K562 (cell line): ENCODE measurements around the gene FADS1. TPM values are rescaled to one million over a fixed set of nuclear protein-coding genes. Genes with fewer than 3 reads are reported as not detected.

ENCODE experiments used
- ATF7 ChIP-seq: fragments of 450-650 bp; IDR thresholded peaks from 2 replicates; pipeline ENCODE4 v1.7.1; 2014; ENCODE audit warnings: mild to moderate bottlenecking, moderate library complexity
- HDGF ChIP-seq: fragments of 450-650 bp; IDR thresholded peaks from 2 replicates; pipeline ENCODE4 v1.6.1; 2016
- HLTF ChIP-seq: fragments of 450-650 bp; IDR thresholded peaks from 2 replicates; pipeline ENCODE4 v1.6.1; 2016
- KAT2B ChIP-seq: IDR thresholded peaks from one replicate; pipeline ENCODE4 v1.6.1; 2012; ENCODE audit warnings: low read depth, mild to moderate bottlenecking, control low read depth, inconsistent platforms, low read length, moderate library complexity
- KAT7 ChIP-seq: sonication (generic); formaldehyde crosslinking; IDR thresholded peaks from 2 replicates; pipeline ENCODE4 v1.8.0; 2022; ENCODE audit warnings: missing genetic modification reagents, mild to moderate bottlenecking, borderline replicate concordance
- L3MBTL2 ChIP-seq: fragments of 450-650 bp; IDR thresholded peaks from 2 replicates; pipeline ENCODE4 v1.6.1; 2016; ENCODE audit warnings: mild to moderate bottlenecking, moderate library complexity
- NR1H2 ChIP-seq: sonication (generic); formaldehyde crosslinking; IDR thresholded peaks from 2 replicates; pipeline ENCODE4 v1.4.0; 2020; ENCODE audit warnings: mild to moderate bottlenecking, missing genetic modification reagents
- PPARD ChIP-seq: fragments of 250-450 bp; sonication (Bioruptor Pico); IDR thresholded peaks from 2 replicates; pipeline ENCODE4 v1.8.0; 2022; ENCODE audit warnings: inconsistent platforms, mild to moderate bottlenecking, moderate library complexity
- RBM22 ChIP-seq: fragments of 200-400 bp; formaldehyde crosslinking; IDR thresholded peaks from 2 replicates; pipeline ENCODE4 v1.6.1; 2018; ENCODE audit warnings: low read length, low read depth; ENCODE audit not compliant: poor library complexity, severe bottlenecking
- SMARCA4 ChIP-seq: fragments of 450-650 bp; IDR thresholded peaks from 2 replicates; pipeline ENCODE4 v1.6.1; 2016
- SPI1 ChIP-seq: IDR thresholded peaks from 2 replicates; pipeline ENCODE4 v1.6.1; 2011; ENCODE audit warnings: low read depth, low read length, control low read depth, borderline replicate concordance
- SREBF2 ChIP-seq: sonication (generic); formaldehyde crosslinking; IDR thresholded peaks from 2 replicates; pipeline ENCODE4 v1.4.0; 2020; ENCODE audit warnings: mild to moderate bottlenecking, missing genetic modification reagents
- ZFP1 ChIP-seq: fragments of 450-650 bp; formaldehyde crosslinking; IDR thresholded peaks from 2 replicates; pipeline ENCODE4 v1.4.0; 2020; ENCODE audit warnings: mild to moderate bottlenecking, mixed read lengths
- ZNF253 ChIP-seq: fragments of 250-450 bp; sonication (Bioruptor Pico); conservative IDR thresholded peaks from 2 replicates; pipeline ENCODE4 v1.6.1; 2021; ENCODE audit warnings: mild to moderate bottlenecking
- ZNF324 ChIP-seq: fragments of 250-450 bp; sonication (Bioruptor Pico); IDR thresholded peaks from 2 replicates; pipeline ENCODE4 v1.4.0; 2020; ENCODE audit warnings: mild to moderate bottlenecking
- ZNF347 ChIP-seq: fragments of 450-650 bp; formaldehyde crosslinking; IDR thresholded peaks from 2 replicates; pipeline ENCODE4 v1.4.0; 2020; ENCODE audit warnings: low read depth, mild to moderate bottlenecking, moderate library complexity
- polyA plus RNA-seq, 8 experiments: library from polyadenylated mRNA; depleted of rRNA in 4 of 8; stranded (reverse) in 5 of 8; unstranded in 3 of 8; fragments of >200 nt; fragmentation: Nextera tagmentation in 2 of 8; fragmentation: Illumina TruSeq in 1 of 8; extraction: Ambion mirVana in 2 of 8; extraction: Trizol in 1 of 8; gene quantifications; 2 replicates each; pipeline versions ENCODE4 v1.2.1 to v1.2.3, GENCODE V29; 2011 to 2014; ENCODE audit warnings: inconsistent platforms in 1 of 8, missing spikeins in 1 of 8
- total RNA-seq, 7 experiments: library from RNA; depleted of rRNA in 6 of 7; stranded (reverse); fragments of >200 nt in 6 of 7; fragmentation: Illumina TruSeq in 2 of 7; extraction: Trizol in 2 of 7; gene quantifications; 2 replicates each; pipeline versions ENCODE4 v1.2.1 to v1.2.3, GENCODE V29; 2011 to 2021; ENCODE audit warnings: low replicate concordance in 1 of 7
- TF ChIP-seq, protein P1 (sequence below), 3 experiments: fragments of 200-800 bp in 1 of 3; fragments of 250-450 bp in 1 of 3; fragments of 450-650 bp in 1 of 3; sonication (Bioruptor Pico) in 1 of 3; sonication (Bioruptor generic) in 1 of 3; formaldehyde crosslinking in 1 of 3; IDR thresholded peaks; 2 replicates each; pipeline versions ENCODE4 v1.6.1 to v1.8.0; 2016 to 2022; ENCODE audit warnings: mild to moderate bottlenecking in 2 of 3, missing genetic modification characterization in 2 of 3, missing compliant biosample characterization in 1 of 3, moderate library complexity in 1 of 3
- TF ChIP-seq, protein P2 (sequence below), 2 experiments: fragments of 450-650 bp; formaldehyde crosslinking in 1 of 2; IDR thresholded peaks; 2 replicates each; pipeline versions ENCODE4 v1.4.0 to v1.6.1; 2014 to 2020; ENCODE audit warnings: mild to moderate bottlenecking in 2 of 2, borderline replicate concordance in 1 of 2, low read depth in 1 of 2

The FADS1 gene
- total and polyA plus RNA-seq, 9 of the 15 experiments (the other 6 are each of a cell fraction or from before 2014, with no cell fraction given), result 110 to 864 (median 364) TPM

DNA sequence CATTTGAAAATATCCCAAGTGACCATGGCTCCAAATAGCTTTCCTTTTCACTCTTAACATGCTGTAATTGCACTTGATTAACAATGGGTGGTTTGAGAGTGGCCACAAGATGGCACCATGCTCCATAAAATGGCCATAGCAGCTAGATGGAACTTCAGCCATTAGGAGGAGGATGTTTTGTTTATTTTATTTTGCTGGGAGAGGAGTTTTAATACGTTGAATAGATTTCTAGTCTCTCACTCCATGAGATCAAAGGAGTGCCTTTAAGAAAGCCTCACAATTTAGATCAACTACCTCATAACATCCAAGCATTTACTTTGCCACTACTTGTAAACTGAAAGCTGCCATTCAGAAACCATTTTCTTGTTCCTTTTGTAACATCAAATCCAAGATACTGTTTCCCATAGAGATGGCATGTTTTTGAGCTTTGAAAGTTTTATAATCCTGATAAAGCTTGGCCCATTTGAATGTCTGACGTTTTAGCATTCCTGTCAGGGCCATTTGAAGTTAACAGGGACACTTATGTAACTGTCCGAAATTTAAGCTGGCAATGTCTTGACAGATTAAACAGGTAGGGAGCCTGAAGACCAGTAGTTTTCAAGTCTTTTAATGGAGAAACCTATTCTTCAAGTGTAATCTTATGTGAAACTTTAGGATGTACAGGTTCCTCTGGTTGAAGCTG lies 19.4 kb downstream of the FADS1 start (continued):
- TF ChIP-seq ZFP1 (no peak), SREBF2 (CRISPR knock-in tag) (no peak), ZNF324 (CRISPR knock-in tag) (0 out of 2 replicates have a peak, but pooled peaks have one; percentile 23), SMARCA4 (no peak), KAT2B (no peak), ZNF347 (no peak), PPARD (CRISPR knock-in tag) (no peak), SPI1 (no peak), L3MBTL2 (0 out of 2 replicates have a peak, but pooled peaks have one; percentile 26), RBM22 (no peak), NR1H2 (CRISPR knock-in tag) (no peak), HDGF (no peak), ZNF253 (CRISPR knock-in tag) (no peak), KAT7 (no peak), HLTF (no peak), ATF7 (no peak)
- TF ChIP-seq, protein P1, sequence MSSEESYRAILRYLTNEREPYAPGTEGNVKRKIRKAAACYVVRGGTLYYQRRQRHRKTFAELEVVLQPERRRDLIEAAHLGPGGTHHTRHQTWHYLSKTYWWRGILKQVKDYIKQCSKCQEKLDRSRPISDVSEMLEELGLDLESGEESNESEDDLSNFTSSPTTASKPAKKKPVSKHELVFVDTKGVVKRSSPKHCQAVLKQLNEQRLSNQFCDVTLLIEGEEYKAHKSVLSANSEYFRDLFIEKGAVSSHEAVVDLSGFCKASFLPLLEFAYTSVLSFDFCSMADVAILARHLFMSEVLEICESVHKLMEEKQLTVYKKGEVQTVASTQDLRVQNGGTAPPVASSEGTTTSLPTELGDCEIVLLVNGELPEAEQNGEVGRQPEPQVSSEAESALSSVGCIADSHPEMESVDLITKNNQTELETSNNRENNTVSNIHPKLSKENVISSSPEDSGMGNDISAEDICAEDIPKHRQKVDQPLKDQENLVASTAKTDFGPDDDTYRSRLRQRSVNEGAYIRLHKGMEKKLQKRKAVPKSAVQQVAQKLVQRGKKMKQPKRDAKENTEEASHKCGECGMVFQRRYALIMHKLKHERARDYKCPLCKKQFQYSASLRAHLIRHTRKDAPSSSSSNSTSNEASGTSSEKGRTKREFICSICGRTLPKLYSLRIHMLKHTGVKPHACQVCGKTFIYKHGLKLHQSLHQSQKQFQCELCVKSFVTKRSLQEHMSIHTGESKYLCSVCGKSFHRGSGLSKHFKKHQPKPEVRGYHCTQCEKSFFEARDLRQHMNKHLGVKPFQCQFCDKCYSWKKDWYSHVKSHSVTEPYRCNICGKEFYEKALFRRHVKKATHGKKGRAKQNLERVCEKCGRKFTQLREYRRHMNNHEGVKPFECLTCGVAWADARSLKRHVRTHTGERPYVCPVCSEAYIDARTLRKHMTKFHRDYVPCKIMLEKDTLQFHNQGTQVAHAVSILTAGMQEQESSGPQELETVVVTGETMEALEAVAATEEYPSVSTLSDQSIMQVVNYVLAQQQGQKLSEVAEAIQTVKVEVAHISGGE (CRISPR knock-in tag; IDR thresholded peaks at IDR 0.05), result no peak
- TF ChIP-seq, protein P2, sequence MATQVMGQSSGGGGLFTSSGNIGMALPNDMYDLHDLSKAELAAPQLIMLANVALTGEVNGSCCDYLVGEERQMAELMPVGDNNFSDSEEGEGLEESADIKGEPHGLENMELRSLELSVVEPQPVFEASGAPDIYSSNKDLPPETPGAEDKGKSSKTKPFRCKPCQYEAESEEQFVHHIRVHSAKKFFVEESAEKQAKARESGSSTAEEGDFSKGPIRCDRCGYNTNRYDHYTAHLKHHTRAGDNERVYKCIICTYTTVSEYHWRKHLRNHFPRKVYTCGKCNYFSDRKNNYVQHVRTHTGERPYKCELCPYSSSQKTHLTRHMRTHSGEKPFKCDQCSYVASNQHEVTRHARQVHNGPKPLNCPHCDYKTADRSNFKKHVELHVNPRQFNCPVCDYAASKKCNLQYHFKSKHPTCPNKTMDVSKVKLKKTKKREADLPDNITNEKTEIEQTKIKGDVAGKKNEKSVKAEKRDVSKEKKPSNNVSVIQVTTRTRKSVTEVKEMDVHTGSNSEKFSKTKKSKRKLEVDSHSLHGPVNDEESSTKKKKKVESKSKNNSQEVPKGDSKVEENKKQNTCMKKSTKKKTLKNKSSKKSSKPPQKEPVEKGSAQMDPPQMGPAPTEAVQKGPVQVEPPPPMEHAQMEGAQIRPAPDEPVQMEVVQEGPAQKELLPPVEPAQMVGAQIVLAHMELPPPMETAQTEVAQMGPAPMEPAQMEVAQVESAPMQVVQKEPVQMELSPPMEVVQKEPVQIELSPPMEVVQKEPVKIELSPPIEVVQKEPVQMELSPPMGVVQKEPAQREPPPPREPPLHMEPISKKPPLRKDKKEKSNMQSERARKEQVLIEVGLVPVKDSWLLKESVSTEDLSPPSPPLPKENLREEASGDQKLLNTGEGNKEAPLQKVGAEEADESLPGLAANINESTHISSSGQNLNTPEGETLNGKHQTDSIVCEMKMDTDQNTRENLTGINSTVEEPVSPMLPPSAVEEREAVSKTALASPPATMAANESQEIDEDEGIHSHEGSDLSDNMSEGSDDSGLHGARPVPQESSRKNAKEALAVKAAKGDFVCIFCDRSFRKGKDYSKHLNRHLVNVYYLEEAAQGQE (IDR thresholded peaks at IDR 0.05; ENCODE audit: borderline replicate concordance), result peak; percentile 80
- TF ChIP-seq, protein P2 (CRISPR knock-in tag; IDR thresholded peaks at IDR 0.05; ENCODE audit: low read depth), result no peak
